ENCODE results near the gene GALE.
A peak's percentile ranks its signal among the peaks of the same experiment; 100 is the strongest.

Gene GALE

GRCh38 chr1:23793018-23793781, 7.4 kb downstream of the GALE start:
- no peak for TF ChIP-seq FOXP2 (optimal IDR thresholded peaks at IDR 0.05; ENCODE audit: borderline replicate concordance, extremely low read depth, extremely low read length, insufficient read depth)
- TF ChIP-seq POLR2AphosphoS5 (IDR thresholded peaks at IDR 0.05; ENCODE audit: low read depth, low read length): no peak
- TF ChIP-seq SIN3A (IDR thresholded peaks at IDR 0.05; ENCODE audit: borderline replicate concordance, insufficient read depth, low read length): no peak
- no peak for TF ChIP-seq REST (IDR thresholded peaks at IDR 0.05; ENCODE audit: insufficient read depth in 1 of 2, low read depth in 2 of 2, low read length in 2 of 2)
- TF ChIP-seq TAF1 (IDR thresholded peaks at IDR 0.05; ENCODE audit: borderline replicate concordance, insufficient read depth, low read length): no peak

- TF ChIP-seq FOXP2 (optimal IDR thresholded peaks at IDR 0.05; ENCODE audit: borderline replicate concordance, extremely low read depth, extremely low read length, insufficient read depth): no peak
- no peak for TF ChIP-seq POLR2AphosphoS5 (IDR thresholded peaks at IDR 0.05; ENCODE audit: low read depth, low read length)
- TF ChIP-seq TAF1 (IDR thresholded peaks at IDR 0.05; ENCODE audit: borderline replicate concordance, insufficient read depth, low read length): no peak
- no peak for TF ChIP-seq SIN3A (IDR thresholded peaks at IDR 0.05; ENCODE audit: borderline replicate concordance, insufficient read depth, low read length)
- no peak for TF ChIP-seq REST (IDR thresholded peaks at IDR 0.05; ENCODE audit: insufficient read depth in 1 of 2, low read depth in 2 of 2, low read length in 2 of 2)
These were observed 8.2 kb downstream of the GALE start for GRCh38 chr1:23792151-23792945.

- no peak for TF ChIP-seq POLR2AphosphoS5 (IDR thresholded peaks at IDR 0.05; ENCODE audit: low read depth, low read length)
- no peak for TF ChIP-seq TAF1 (IDR thresholded peaks at IDR 0.05; ENCODE audit: borderline replicate concordance, insufficient read depth, low read length)
- TF ChIP-seq REST (IDR thresholded peaks at IDR 0.05; ENCODE audit: insufficient read depth in 1 of 2, low read depth in 2 of 2, low read length in 2 of 2): no peak
- TF ChIP-seq FOXP2 (optimal IDR thresholded peaks at IDR 0.05; ENCODE audit: borderline replicate concordance, extremely low read depth, extremely low read length, insufficient read depth): no peak
- no peak for TF ChIP-seq SIN3A (IDR thresholded peaks at IDR 0.05; ENCODE audit: borderline replicate concordance, insufficient read depth, low read length)
These were observed 9.0 kb downstream of the GALE start for GRCh38 chr1:23791516-23792047.

GRCh38 chr1:23790696-23791515, 9.6 kb downstream of the GALE start, which contains the start of gene LYPLA2:
TSS of gene LYPLA2 (plus strand) at chr1:23791145. CDS start at chr1:23792683, 1,538 bp downstream.
- TF ChIP-seq POLR2AphosphoS5 (IDR thresholded peaks at IDR 0.05; ENCODE audit: low read depth, low read length) (peak; percentile 65), REST (IDR thresholded peaks at IDR 0.05; ENCODE audit: insufficient read depth in 1 of 2, low read depth in 2 of 2, low read length in 2 of 2) (peak in 1 of 2 experiments; percentile 25; a peak in 1 of 4 replicates), FOXP2 (optimal IDR thresholded peaks at IDR 0.05; ENCODE audit: borderline replicate concordance, extremely low read depth, extremely low read length, insufficient read depth) (no peak), TAF1 (IDR thresholded peaks at IDR 0.05; ENCODE audit: borderline replicate concordance, insufficient read depth, low read length) (no peak), SIN3A (IDR thresholded peaks at IDR 0.05; ENCODE audit: borderline replicate concordance, insufficient read depth, low read length) (0 out of 2 replicates have a peak, but pooled peaks have one; percentile 29)
